ENCODE data around the gene FCGR3A. TPM values are rescaled to one million over a fixed set of nuclear protein-coding genes. Genes with fewer than 3 reads are reported as not detected.

Gene FCGR3A
- total RNA-seq, 1 experiment from 2014 or later: not detected

- no peaks in the 10 kb centered on the region for H3K9me2 ChIP-seq (ENCODE audit: insufficient read depth)
- H3K4me1 ChIP-seq (replicated peaks; ENCODE audit: insufficient read depth): peaks cover 6% of the 10 kb centered on the region
- no peak overlapping the region for H2AFZ ChIP-seq
- CTCF ChIA-PET: no interaction called here
- no peak for TF ChIP-seq EZH2 (IDR thresholded peaks at IDR 0.05; ENCODE audit: low read depth)
- TF ChIP-seq, protein P1, sequence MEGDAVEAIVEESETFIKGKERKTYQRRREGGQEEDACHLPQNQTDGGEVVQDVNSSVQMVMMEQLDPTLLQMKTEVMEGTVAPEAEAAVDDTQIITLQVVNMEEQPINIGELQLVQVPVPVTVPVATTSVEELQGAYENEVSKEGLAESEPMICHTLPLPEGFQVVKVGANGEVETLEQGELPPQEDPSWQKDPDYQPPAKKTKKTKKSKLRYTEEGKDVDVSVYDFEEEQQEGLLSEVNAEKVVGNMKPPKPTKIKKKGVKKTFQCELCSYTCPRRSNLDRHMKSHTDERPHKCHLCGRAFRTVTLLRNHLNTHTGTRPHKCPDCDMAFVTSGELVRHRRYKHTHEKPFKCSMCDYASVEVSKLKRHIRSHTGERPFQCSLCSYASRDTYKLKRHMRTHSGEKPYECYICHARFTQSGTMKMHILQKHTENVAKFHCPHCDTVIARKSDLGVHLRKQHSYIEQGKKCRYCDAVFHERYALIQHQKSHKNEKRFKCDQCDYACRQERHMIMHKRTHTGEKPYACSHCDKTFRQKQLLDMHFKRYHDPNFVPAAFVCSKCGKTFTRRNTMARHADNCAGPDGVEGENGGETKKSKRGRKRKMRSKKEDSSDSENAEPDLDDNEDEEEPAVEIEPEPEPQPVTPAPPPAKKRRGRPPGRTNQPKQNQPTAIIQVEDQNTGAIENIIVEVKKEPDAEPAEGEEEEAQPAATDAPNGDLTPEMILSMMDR (conservative IDR thresholded peaks at IDR 0.05): no peak
- no peaks in the 10 kb centered on the region for H3K36me3 ChIP-seq (ENCODE audit: low read depth)
- no peaks in the 10 kb centered on the region for H3K79me2 ChIP-seq (ENCODE audit: low read depth)
- H3K4me2 ChIP-seq: no peak overlapping the region
- no peaks in the 10 kb centered on the region for H3K9me3 ChIP-seq (ENCODE audit: insufficient read depth, low read depth)
- no peaks in the 10 kb centered on the region for H4K20me1 ChIP-seq (ENCODE audit: insufficient read depth)
- no peak overlapping the region for H3K27ac ChIP-seq
- POLR2A ChIA-PET (ENCODE audit: unreplicated experiment): no interaction called here
- intact Hi-C loops (cut with micrococcal nuclease; ENCODE audit: unreplicated experiment): no loop called here
- no peaks in the 10 kb centered on the region for H3F3A ChIP-seq (ENCODE audit: insufficient read depth, low read depth)
- H3K27me3 ChIP-seq (ENCODE audit: insufficient read depth, low read depth): no peaks in the 10 kb centered on the region
- no TSS peak for BruUV-seq (replicated peaks)
- H3K4me3 ChIP-seq: no peak overlapping the region
- no peak for DNase-seq
Measured at GRCh38 chr1:161511018-161511755, 38.4 kb downstream of the FCGR3A start.

DNA sequence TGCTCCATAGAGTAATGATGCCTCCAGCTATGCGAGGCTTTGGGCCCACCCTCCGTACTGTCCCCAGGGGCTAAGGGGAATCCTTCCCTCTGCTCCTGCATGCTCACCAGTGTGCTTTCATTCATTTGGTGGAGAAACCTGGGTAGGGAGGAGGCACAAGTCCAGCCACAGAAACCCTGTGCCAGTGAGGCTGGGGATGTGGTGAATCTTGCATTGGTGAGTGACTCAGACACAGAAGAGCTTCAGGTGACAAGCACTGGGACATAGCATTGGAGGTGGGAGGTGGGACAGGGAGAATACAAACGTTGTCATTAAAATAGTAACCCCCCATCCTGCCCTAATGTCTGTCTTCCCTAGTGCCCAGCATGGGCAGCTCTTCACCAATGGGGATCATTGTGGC, 39.1 kb downstream of the FCGR3A start:
- CTCF ChIA-PET: no interaction called here
- no peak overlapping the region for H2AFZ ChIP-seq
- no peak overlapping the region for H3K27ac ChIP-seq
- no peak for TF ChIP-seq EZH2 (IDR thresholded peaks at IDR 0.05; ENCODE audit: low read depth)
- TF ChIP-seq, protein P1 (conservative IDR thresholded peaks at IDR 0.05): no peak
- BruUV-seq (replicated peaks): no TSS peak
- no peaks in the 10 kb centered on the region for H3K36me3 ChIP-seq (ENCODE audit: low read depth)
- H4K20me1 ChIP-seq (ENCODE audit: insufficient read depth): no peaks in the 10 kb centered on the region
- H3K27me3 ChIP-seq (ENCODE audit: insufficient read depth, low read depth): no peaks in the 10 kb centered on the region
- no peaks in the 10 kb centered on the region for H3K9me3 ChIP-seq (ENCODE audit: insufficient read depth, low read depth)
- DNase-seq: no peak
- intact Hi-C loops (cut with micrococcal nuclease; ENCODE audit: unreplicated experiment): no loop called here
- no peaks in the 10 kb centered on the region for H3K79me2 ChIP-seq (ENCODE audit: low read depth)
- peaks cover 6% of the 10 kb centered on the region for H3K4me1 ChIP-seq (replicated peaks; ENCODE audit: insufficient read depth)
- no peak overlapping the region for H3K4me3 ChIP-seq
- H3K9me2 ChIP-seq (ENCODE audit: insufficient read depth): no peaks in the 10 kb centered on the region
- no peaks in the 10 kb centered on the region for H3F3A ChIP-seq (ENCODE audit: insufficient read depth, low read depth)
- H3K4me2 ChIP-seq: no peak overlapping the region
- POLR2A ChIA-PET (ENCODE audit: unreplicated experiment): no interaction called here

- H3F3A ChIP-seq (ENCODE audit: insufficient read depth, low read depth): peaks cover 4% of the 10 kb centered on the region; the same call in 1 of the 2 replicates
- no peaks in the 10 kb centered on the region for H4K20me1 ChIP-seq (ENCODE audit: insufficient read depth)
- 0 out of 2 replicates have a peak overlapping the region, but pooled peaks have one; percentile 37 for H2AFZ ChIP-seq
- peaks cover 6% of the 10 kb centered on the region for H3K4me1 ChIP-seq (replicated peaks; ENCODE audit: insufficient read depth)
- H3K27ac ChIP-seq: no peak overlapping the region
- CTCF ChIA-PET: no interaction called here
- no peak overlapping the region for H3K4me3 ChIP-seq
- H3K4me2 ChIP-seq: peak overlapping the region; percentile 16; the same call in 1 of the 2 replicates
- no peaks in the 10 kb centered on the region for H3K36me3 ChIP-seq (ENCODE audit: low read depth)
- no peaks in the 10 kb centered on the region for H3K9me3 ChIP-seq (ENCODE audit: insufficient read depth, low read depth)
- H3K79me2 ChIP-seq (ENCODE audit: low read depth): no peaks in the 10 kb centered on the region
- no peaks in the 10 kb centered on the region for H3K9me2 ChIP-seq (ENCODE audit: insufficient read depth)
- intact Hi-C loops (cut with micrococcal nuclease; ENCODE audit: unreplicated experiment): no loop called here
- DNase-seq: no peak
- no TSS peak for BruUV-seq (replicated peaks)
- POLR2A ChIA-PET (ENCODE audit: unreplicated experiment): no interaction called here
- TF ChIP-seq, protein P1 (conservative IDR thresholded peaks at IDR 0.05): no peak
- no peak for TF ChIP-seq EZH2 (IDR thresholded peaks at IDR 0.05; ENCODE audit: low read depth)
- no peaks in the 10 kb centered on the region for H3K27me3 ChIP-seq (ENCODE audit: insufficient read depth, low read depth)
Measured at GRCh38 chr1:161506336-161507223, 43.0 kb downstream of the FCGR3A start.

Measured in PC-9 (cell line).